Measurements from ENCODE around the gene PSORS1C1. TPM values are rescaled to one million over a fixed set of nuclear protein-coding genes. Genes with fewer than 3 reads are reported as not detected.

Gene PSORS1C1
- total and polyA plus RNA-seq, 2 donors (not counting 1 experiment from before 2014, with no cell fraction given): 0.40 to 0.66 TPM

- Histone ChIP-seq H3K9me3 (ENCODE audit: control insufficient read depth, insufficient read depth, low read depth, low read length) (no peaks in the 10 kb centered on the region), H4K20me1 (ENCODE audit: control insufficient read depth, extremely low read depth, insufficient read depth, low read length) (no peaks in the 10 kb centered on the region)
- TF ChIP-seq EZH2 (IDR thresholded peaks at IDR 0.05; ENCODE audit: low read length, missing control alignments): no peak
- no peak for TF ChIP-seq CTCF (conservative IDR thresholded peaks at IDR 0.05 in 1 of 2, IDR thresholded peaks at IDR 0.05 in 1 of 2; ENCODE audit: low read depth in 1 of 2, low read length in 2 of 2)
Measured at GRCh38 chr6:31098449-31098938, 16.1 kb upstream of the PSORS1C1 start.

GRCh38 chr6:31103136-31103535 lies 11.5 kb upstream of the PSORS1C1 start:
- H3K4me3 ChIP-seq (replicated peaks in 1 of 4; ENCODE audit: control extremely low read depth in 1 of 4, insufficient read depth in 1 of 4, low read depth in 3 of 4, low read length in 4 of 4): no peak overlapping the region
- H3K36me3 ChIP-seq (ENCODE audit: control insufficient read depth, insufficient read depth, low read length): no peaks in the 10 kb centered on the region
- no peak overlapping the region for H3K9ac ChIP-seq (ENCODE audit: insufficient read depth, low read length)
- no peaks in the 10 kb centered on the region for H4K20me1 ChIP-seq (ENCODE audit: control insufficient read depth, extremely low read depth, insufficient read depth, low read length)
- no peak for DNase-seq (ENCODE audit: low read depth in 2 of 2)
- no peak overlapping the region for H2AFZ ChIP-seq (ENCODE audit: low read length)
- no peaks in the 10 kb centered on the region for H3K4me1 ChIP-seq (ENCODE audit: control insufficient read depth, extremely low read depth, insufficient read depth, low read length)
- no peak overlapping the region for H3K4me2 ChIP-seq (ENCODE audit: extremely low read depth, insufficient read depth, low read length)
- no peaks in the 10 kb centered on the region for H3K79me2 ChIP-seq (ENCODE audit: control insufficient read depth, insufficient read depth, low read length)
- TF ChIP-seq EZH2 (IDR thresholded peaks at IDR 0.05; ENCODE audit: low read length, missing control alignments) (no peak), CTCF (conservative IDR thresholded peaks at IDR 0.05 in 1 of 2, IDR thresholded peaks at IDR 0.05 in 1 of 2; ENCODE audit: low read depth in 1 of 2, low read length in 2 of 2) (no peak)
- H3K9me3 ChIP-seq (ENCODE audit: control insufficient read depth, insufficient read depth, low read depth, low read length): no peaks in the 10 kb centered on the region
- H3K27ac ChIP-seq (ENCODE audit: insufficient read depth, low read length): no peak overlapping the region
- H3K27me3 ChIP-seq (ENCODE audit: control insufficient read depth, insufficient read depth, low read length): peaks cover 4% of the 10 kb centered on the region

More at GRCh38 chr6:31098449-31098938, 16.1 kb upstream of the PSORS1C1 start:
- Histone ChIP-seq H3K4me3 (replicated peaks in 1 of 4; ENCODE audit: control extremely low read depth in 1 of 4, insufficient read depth in 1 of 4, low read depth in 3 of 4, low read length in 4 of 4) (no peak overlapping the region), H3K36me3 (ENCODE audit: control insufficient read depth, insufficient read depth, low read length) (no peaks in the 10 kb centered on the region), H3K27me3 (ENCODE audit: control insufficient read depth, insufficient read depth, low read length) (no peaks in the 10 kb centered on the region), H3K4me2 (ENCODE audit: extremely low read depth, insufficient read depth, low read length) (no peak overlapping the region), H2AFZ (ENCODE audit: low read length) (no peak overlapping the region), H3K27ac (ENCODE audit: insufficient read depth, low read length) (no peak overlapping the region), H3K9ac (ENCODE audit: insufficient read depth, low read length) (no peak overlapping the region), H3K4me1 (ENCODE audit: control insufficient read depth, extremely low read depth, insufficient read depth, low read length) (no peaks in the 10 kb centered on the region), H3K79me2 (ENCODE audit: control insufficient read depth, insufficient read depth, low read length) (no peaks in the 10 kb centered on the region)
- no peak for DNase-seq (ENCODE audit: low read depth in 2 of 2)

- Histone ChIP-seq H3K4me2 (ENCODE audit: extremely low read depth, insufficient read depth, low read length) (no peak overlapping the region), H3K9me3 (ENCODE audit: control insufficient read depth, insufficient read depth, low read depth, low read length) (no peaks in the 10 kb centered on the region), H3K79me2 (ENCODE audit: control insufficient read depth, insufficient read depth, low read length) (no peaks in the 10 kb centered on the region), H3K36me3 (ENCODE audit: control insufficient read depth, insufficient read depth, low read length) (no peaks in the 10 kb centered on the region), H4K20me1 (ENCODE audit: control insufficient read depth, extremely low read depth, insufficient read depth, low read length) (no peaks in the 10 kb centered on the region), H3K4me1 (ENCODE audit: control insufficient read depth, extremely low read depth, insufficient read depth, low read length) (no peaks in the 10 kb centered on the region), H3K27ac (ENCODE audit: insufficient read depth, low read length) (no peak overlapping the region), H3K27me3 (ENCODE audit: control insufficient read depth, insufficient read depth, low read length) (peaks cover 17% of the 10 kb centered on the region), H2AFZ (ENCODE audit: low read length) (no peak overlapping the region), H3K9ac (ENCODE audit: insufficient read depth, low read length) (no peak overlapping the region), H3K4me3 (replicated peaks in 1 of 4; ENCODE audit: control extremely low read depth in 1 of 4, insufficient read depth in 1 of 4, low read depth in 3 of 4, low read length in 4 of 4) (no peak overlapping the region)
- DNase-seq (ENCODE audit: low read depth in 2 of 2): no peak
- TF ChIP-seq EZH2 (IDR thresholded peaks at IDR 0.05; ENCODE audit: low read length, missing control alignments): no peak
- TF ChIP-seq CTCF (conservative IDR thresholded peaks at IDR 0.05 in 1 of 2, IDR thresholded peaks at IDR 0.05 in 1 of 2; ENCODE audit: low read depth in 1 of 2, low read length in 2 of 2): no peak
Measured at GRCh38 chr6:31107052-31107451, 7.5 kb upstream of the PSORS1C1 start.
